Transverse colon (tissue), 4 donors: ENCODE results near the gene FIGN.

Experiments
- EP300 ChIP-seq: sonication (generic); formaldehyde crosslinking; IDR thresholded peaks from one replicate; pipeline ENCODE4 v1.6.1; 2017; ENCODE audit warnings: antibody characterized with exemption, low read depth
- POLR2AphosphoS5 ChIP-seq, 3 donors: sonication (generic); formaldehyde crosslinking; IDR thresholded peaks; one replicate each; pipeline ENCODE4 v1.6.1; 2016; ENCODE audit warnings: antibody characterized with exemption in 3 of 3
- TF ChIP-seq, protein P1 (sequence below), 5 experiments: fragments of 200-600 bp in 3 of 5; fragments of 450-650 bp in 2 of 5; sonication (generic) in 3 of 5; IDR thresholded peaks; 1 replicate in 2 of 5; 2 replicates in 3 of 5; pipeline ENCODE4 v1.5.1; 2016 to 2017; ENCODE audit warnings: antibody characterized with exemption in 5 of 5, inconsistent platforms in 3 of 5, mild to moderate bottlenecking in 2 of 5, moderate library complexity in 1 of 5

DNA sequence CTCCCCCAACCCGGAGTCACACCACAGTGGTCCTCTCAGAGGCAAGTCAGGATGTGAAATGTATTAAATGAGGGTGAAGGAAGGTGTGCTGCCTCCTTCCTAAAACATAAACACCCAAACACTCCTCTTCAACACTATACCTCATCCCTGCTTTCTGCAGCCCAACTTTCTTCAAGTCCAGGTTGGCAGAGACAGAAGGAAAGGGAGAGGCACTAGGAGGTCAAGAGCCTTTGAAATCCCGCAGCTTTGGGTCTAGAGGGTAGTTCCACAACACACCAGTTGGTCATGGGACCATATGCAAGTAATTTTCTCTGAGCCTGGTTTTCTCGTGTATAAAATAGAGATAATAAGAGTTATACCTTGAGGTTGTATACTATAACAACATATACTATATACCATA lies 38.4 kb downstream of the FIGN start:
- no peak for TF ChIP-seq EP300
- TF ChIP-seq, protein P1, sequence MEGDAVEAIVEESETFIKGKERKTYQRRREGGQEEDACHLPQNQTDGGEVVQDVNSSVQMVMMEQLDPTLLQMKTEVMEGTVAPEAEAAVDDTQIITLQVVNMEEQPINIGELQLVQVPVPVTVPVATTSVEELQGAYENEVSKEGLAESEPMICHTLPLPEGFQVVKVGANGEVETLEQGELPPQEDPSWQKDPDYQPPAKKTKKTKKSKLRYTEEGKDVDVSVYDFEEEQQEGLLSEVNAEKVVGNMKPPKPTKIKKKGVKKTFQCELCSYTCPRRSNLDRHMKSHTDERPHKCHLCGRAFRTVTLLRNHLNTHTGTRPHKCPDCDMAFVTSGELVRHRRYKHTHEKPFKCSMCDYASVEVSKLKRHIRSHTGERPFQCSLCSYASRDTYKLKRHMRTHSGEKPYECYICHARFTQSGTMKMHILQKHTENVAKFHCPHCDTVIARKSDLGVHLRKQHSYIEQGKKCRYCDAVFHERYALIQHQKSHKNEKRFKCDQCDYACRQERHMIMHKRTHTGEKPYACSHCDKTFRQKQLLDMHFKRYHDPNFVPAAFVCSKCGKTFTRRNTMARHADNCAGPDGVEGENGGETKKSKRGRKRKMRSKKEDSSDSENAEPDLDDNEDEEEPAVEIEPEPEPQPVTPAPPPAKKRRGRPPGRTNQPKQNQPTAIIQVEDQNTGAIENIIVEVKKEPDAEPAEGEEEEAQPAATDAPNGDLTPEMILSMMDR (IDR thresholded peaks at IDR 0.05) = no peak
- TF ChIP-seq POLR2AphosphoS5 (IDR thresholded peaks at IDR 0.05) = no peak
